GM12864 (cell line): ENCODE measurements around the gene OR2AG1.

ENCODE experiments used
- DNase-seq: peaks from one replicate; pipeline ENCODE4 v3.0.0-alpha.2; 2011; ENCODE audit warnings: low read depth
- H3K4me3 ChIP-seq: 2 replicates; pipeline ENCODE4 v1.5.1; 2011; ENCODE audit warnings: mild to moderate bottlenecking, low read depth, low read length, control low read depth
- TF ChIP-seq, protein P1 (sequence below): IDR thresholded peaks from 2 replicates; pipeline ENCODE4 v1.5.1; 2011; ENCODE audit warnings: low read depth, mild to moderate bottlenecking, moderate library complexity, low read length, control low read depth, inconsistent platforms; ENCODE audit errors: missing control alignments

Gene OR2AG1

GRCh38 chr11:6738590-6738989 lies 44.2 kb upstream of the OR2AG1 start:
- DNase-seq, result no peak
- TF ChIP-seq, protein P1, sequence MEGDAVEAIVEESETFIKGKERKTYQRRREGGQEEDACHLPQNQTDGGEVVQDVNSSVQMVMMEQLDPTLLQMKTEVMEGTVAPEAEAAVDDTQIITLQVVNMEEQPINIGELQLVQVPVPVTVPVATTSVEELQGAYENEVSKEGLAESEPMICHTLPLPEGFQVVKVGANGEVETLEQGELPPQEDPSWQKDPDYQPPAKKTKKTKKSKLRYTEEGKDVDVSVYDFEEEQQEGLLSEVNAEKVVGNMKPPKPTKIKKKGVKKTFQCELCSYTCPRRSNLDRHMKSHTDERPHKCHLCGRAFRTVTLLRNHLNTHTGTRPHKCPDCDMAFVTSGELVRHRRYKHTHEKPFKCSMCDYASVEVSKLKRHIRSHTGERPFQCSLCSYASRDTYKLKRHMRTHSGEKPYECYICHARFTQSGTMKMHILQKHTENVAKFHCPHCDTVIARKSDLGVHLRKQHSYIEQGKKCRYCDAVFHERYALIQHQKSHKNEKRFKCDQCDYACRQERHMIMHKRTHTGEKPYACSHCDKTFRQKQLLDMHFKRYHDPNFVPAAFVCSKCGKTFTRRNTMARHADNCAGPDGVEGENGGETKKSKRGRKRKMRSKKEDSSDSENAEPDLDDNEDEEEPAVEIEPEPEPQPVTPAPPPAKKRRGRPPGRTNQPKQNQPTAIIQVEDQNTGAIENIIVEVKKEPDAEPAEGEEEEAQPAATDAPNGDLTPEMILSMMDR, result no peak
- H3K4me3 ChIP-seq, result no peak overlapping the region

GRCh38 chr11:6742260-6742659 lies 40.6 kb upstream of the OR2AG1 start:
- DNase-seq, result no peak
- TF ChIP-seq, protein P1, result no peak
- no peak overlapping the region for H3K4me3 ChIP-seq

DNA sequence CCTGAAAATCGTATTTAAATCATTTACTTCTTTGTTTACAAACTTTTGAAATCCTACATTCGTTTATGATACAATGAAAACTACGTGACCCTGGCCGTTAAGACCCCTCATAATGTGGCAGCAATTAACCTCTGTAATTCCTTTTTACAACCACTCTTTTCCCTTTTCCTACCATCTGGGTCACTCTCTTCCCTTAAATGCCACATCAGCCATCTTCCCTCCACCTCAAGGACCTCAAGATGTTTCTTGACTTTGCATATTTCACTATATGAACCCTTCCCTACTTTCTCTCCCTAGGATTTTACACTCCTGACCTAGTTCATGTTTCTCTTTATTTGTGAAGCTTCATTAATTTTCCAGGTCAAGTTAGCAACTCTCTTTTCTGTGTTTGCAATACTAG lies 37.8 kb upstream of the OR2AG1 start:
- TF ChIP-seq, protein P1, result no peak
- DNase-seq, result no peak
- H3K4me3 ChIP-seq, result peak overlapping the region; percentile 58

DNA sequence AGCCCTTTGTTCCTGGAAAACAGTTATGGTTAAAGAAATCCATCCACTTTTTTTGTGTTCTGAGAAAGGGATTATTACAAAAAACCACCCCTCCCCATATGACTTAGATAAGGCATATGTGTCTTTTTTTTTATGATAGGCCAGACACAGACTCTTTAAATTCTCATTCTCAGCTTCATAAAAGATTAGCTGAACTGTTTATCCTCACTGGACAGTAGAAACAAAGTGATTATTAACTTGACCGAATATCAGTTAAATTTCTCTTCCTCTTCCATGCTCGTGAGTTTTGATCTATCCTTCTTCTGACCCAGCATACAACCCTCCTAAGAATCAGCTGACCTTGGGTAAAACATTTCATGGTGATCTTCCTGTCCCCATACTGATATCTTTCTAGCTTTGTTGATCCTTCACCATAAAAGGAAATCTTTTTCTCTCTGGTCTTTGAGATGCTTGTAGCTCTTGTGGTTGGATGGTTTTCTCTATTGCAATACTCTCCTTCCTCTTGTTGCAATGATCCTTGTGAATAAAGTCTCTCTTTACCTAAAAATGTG lies 37.3 kb upstream of the OR2AG1 start:
- TF ChIP-seq, protein P1, result no peak
- peak overlapping the region; percentile 58 for H3K4me3 ChIP-seq
- DNase-seq, result no peak

GRCh38 chr11:6746086-6746618 lies 36.7 kb upstream of the OR2AG1 start:
- TF ChIP-seq, protein P1, result no peak
- H3K4me3 ChIP-seq, result peak overlapping the region; percentile 58
- DNase-seq, result peak; percentile 60

GRCh38 chr11:6746626-6747025 lies 36.2 kb upstream of the OR2AG1 start:
- no peak for DNase-seq
- TF ChIP-seq, protein P1, result no peak
- H3K4me3 ChIP-seq, result peak overlapping the region; percentile 58

DNA sequence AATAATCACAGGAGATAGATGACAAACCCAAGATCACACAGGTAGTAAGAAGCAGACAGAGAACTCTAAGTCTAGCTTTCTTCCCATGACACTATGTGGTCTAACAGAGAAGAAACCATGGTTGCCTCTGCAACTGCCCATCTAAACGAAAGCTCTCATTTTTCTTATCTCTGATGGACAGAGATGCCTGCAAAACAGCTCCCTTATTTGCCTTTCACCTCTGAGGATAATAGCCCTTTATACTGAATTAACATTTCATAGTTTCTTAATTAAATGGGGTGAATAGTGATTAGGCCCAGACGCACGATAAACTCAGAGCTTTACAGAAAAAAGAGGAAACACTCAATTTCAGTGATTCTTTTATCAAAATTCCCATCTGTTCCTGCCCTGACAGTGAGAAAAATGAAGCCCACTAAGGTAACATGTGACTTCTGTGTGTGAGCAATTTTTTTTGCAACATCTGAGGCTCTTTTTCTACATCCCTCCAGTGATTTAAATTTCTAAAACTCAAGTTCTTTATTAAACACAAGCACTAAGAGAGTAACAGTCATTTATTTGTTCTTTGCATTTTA lies 35.6 kb upstream of the OR2AG1 start:
- no peak overlapping the region for H3K4me3 ChIP-seq
- DNase-seq, result no peak
- TF ChIP-seq, protein P1, result no peak
